Mammary epithelial cell (primary cell): ENCODE results near the gene SLC4A3.

Experiments used
- EZH2 ChIP-seq: IDR thresholded peaks from 2 replicates; pipeline ENCODE4 v1.6.1; 2012; ENCODE audit warnings: low read length, inconsistent platforms, borderline replicate concordance
- TF ChIP-seq, protein P1 (sequence below), 2 donors: IDR thresholded peaks in 1 of 2; conservative IDR thresholded peaks in 1 of 2; 2 replicates each; pipeline ENCODE4 v1.5.1; 2011 to 2012; ENCODE audit warnings: inconsistent platforms in 2 of 2, low read length in 2 of 2, mild to moderate bottlenecking in 2 of 2, control low read depth in 1 of 2, low read depth in 1 of 2; ENCODE audit not compliant: insufficient read depth in 1 of 2; ENCODE audit errors: extremely low read depth in 1 of 2

DNA sequence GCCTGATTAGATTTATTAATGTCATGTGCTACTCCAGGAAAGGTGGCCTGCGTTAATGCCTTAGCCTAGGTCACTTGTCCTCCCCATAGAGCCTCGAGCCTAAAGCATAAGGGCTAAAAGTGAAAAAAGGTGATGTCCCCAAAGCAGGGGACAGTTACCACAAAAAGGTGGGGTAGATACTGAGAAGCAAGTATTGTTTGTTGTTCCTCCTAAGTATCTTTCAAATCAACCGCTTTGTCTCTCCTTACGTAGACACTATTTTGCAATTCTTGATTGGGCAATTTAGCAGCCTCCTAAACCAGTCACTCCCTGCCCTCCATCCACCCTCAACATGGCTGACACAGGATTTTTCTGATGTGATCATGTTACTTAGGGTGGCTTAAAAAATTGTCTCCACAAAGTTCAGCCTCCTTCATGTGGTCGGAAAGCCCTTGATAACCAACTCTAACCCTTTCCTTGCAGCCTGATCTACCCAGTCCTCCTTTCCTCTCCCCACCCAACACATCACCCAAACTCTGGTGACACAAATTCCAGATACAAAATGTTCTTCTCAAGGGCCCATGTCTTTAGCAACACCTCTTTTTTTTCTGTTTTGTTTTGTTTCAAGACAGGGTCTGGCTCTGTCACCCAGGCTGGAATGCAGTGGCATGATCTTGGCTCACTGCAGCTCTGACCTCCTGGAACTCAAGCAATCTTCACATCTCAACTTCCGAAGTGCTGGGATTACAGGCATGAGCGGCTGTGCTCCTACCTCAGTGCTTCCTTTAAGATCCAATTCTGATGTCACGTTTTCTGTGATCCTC, 48.4 kb upstream of the SLC4A3 start:
- TF ChIP-seq, protein P1, sequence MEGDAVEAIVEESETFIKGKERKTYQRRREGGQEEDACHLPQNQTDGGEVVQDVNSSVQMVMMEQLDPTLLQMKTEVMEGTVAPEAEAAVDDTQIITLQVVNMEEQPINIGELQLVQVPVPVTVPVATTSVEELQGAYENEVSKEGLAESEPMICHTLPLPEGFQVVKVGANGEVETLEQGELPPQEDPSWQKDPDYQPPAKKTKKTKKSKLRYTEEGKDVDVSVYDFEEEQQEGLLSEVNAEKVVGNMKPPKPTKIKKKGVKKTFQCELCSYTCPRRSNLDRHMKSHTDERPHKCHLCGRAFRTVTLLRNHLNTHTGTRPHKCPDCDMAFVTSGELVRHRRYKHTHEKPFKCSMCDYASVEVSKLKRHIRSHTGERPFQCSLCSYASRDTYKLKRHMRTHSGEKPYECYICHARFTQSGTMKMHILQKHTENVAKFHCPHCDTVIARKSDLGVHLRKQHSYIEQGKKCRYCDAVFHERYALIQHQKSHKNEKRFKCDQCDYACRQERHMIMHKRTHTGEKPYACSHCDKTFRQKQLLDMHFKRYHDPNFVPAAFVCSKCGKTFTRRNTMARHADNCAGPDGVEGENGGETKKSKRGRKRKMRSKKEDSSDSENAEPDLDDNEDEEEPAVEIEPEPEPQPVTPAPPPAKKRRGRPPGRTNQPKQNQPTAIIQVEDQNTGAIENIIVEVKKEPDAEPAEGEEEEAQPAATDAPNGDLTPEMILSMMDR (conservative IDR thresholded peaks at IDR 0.05 in 1 of 2, IDR thresholded peaks at IDR 0.05 in 1 of 2; ENCODE audit: extremely low read depth in 1 of 2, insufficient read depth in 1 of 2, low read depth in 1 of 2, low read length in 2 of 2): no peak
- no peak for TF ChIP-seq EZH2
